Suppressor macrophage treated with lipopolysaccharide for 1 hour (primary cell): ENCODE results near the gene CYP4X1.
A peak's percentile ranks its signal among the peaks of the same experiment; 100 is the strongest.
"Not testable (repeated sequence)": the region's sequence is repeated elsewhere in the genome, so short reads cannot be mapped to it uniquely, and the experiment has no call there.

ENCODE experiments used
- DNase-seq, 3 donors: peaks; one replicate each; pipeline ENCODE4 v3.0.0-alpha.2; 2020 to 2022

The CYP4X1 gene

DNA sequence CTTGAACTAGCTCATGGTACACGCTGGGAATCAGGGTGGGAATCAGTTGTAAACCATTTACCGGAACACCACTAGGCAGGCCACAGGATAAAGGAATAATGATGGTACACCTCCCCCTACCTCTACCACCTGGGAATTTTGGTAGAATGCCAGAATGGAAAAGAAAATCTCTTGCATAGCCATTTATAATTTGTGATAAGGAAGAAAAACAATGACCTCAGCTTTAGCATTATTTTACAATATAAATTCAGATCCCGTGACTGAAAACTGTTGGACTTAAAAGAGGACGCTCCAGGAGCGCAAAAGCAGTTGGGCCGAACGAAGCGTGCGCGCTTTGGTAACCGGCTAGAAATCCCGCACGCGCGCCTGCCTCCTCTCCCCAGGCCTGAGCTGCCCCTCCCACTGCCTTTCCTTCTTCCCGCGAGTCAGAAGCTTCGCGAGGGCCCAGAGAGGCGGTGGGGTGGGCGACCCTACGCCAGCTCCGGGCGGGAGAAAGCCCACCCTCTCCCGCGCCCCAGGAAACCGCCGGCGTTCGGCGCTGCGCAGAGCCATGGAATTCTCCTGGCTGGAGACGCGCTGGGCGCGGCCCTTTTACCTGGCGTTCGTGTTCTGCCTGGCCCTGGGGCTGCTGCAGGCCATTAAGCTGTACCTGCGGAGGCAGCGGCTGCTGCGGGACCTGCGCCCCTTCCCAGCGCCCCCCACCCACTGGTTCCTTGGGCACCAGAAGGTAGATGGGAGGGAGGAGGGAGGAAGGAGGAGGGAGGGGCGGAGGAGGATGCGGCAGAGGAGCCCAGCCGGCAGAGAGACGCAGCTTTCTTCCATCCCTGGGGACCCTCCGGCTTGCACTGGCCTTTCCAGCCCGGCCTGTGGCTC is at the start of gene CYP4X1:
Gene CYP4X1 (plus strand): TSS at position 402 of the 873 bp plus-strand sequence. CDS start 149 bp downstream, at position 551.
- DNase-seq, result no peak

DNA sequence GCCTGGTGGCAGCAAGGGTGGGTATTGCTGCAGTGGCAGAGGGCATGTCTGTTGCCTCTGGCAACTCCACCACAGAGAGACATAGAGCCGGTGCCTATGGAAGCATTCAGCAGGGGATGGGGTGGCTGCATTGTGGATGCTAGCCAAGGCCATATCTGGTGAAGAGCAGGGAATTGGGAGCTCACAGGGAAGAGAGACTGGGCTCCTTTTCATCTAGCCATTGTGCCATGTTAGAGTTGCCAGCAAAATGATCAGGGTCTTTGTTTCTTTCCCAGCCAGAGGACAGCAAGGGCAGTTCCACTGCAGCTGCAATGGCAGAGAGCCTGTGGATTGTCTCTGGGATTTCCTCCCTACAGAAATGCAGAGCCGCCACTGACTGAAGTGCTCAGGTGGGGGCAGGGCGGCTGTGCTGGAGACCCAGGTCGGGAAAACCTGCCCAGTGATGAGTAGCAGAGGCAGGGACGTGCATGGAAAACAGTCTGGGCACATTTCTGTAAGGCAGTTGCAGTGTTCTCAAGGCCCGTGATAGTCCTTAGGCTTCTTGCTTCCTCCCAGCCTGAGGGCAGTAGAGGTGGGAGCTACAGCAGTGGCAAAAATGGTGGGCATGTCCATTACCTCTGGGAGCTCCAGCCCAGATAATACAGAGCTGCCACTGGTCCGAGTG is 40.2 kb upstream of the CYP4X1 start:
- no peak for DNase-seq

GRCh38 chr1:46983830-46984586 is 39.5 kb upstream of the CYP4X1 start:
- DNase-seq, result no peak

- not testable (repeated sequence) for DNase-seq
These were observed 32.9 kb upstream of the CYP4X1 start for GRCh38 chr1:46990541-46990940.

DNA sequence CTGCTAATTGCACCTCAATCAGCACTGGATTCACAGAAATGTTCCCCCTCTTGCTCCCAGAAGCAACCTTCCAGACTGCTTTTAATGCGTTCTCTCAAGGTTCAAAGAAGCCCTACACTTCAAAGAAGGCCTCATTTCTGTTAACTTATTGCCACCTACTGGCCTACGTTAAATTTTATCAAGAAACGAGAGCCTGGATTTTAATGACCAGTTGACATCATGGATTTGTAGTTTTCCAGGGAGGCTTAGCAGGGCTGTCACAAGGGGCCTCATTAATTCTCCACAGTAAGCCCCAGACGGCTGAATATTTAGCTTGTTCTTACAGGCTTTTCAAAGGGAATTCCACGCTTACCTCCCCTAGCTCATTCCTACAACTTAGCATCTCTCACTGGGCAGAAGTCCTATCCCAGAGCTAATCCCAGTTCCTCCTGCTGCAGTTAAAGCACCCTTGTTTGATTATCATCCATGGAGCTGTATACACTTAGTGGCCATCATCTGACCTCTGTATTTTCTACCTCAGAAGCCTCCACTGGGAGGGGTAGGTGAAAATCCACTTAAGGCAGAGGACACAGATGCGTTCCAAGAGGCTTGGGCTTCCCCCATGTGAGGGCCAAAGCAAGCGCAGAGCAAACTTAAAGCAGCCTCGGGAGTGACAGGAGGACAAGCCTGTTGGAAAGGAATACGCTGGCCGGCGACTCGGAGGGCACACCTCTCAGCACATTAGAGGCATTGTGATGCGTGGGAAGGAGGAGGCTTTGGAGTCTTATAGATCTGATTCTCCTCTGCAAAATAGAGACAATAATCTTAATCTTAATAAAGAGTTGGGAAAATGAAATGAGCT is 32.2 kb upstream of the CYP4X1 start:
- DNase-seq, result no peak

DNA sequence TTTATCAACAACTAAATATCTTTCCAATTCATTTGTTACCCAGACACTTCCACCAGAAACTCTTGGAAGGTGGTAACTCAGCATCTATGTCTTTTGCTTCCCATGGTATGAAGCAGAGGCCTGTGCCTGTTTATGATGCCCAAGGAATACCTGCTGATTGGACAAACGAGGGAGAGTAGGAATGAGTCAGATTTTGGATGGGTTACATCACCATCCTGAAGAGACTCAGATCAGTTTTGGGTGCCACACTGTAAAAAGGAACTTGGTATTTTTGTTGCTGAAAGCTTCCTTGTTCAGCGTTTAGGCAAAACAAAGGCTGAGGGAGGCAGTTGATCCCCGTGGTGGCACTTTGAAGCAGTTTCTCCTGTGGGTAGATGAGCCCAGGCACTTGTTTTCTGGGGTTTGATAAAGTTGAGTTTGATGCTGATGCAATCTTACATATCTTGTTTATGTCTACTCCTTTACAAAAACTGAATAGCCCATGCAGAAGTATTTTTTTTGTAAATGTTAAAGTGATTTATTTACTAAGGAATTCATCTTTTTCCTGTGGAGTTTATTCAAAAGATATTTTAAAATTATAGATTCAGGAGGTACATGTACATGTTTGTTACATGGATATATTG is 26.7 kb upstream of the CYP4X1 start:
- DNase-seq, result peak; percentile 25 to 29 (median 28)

DNA sequence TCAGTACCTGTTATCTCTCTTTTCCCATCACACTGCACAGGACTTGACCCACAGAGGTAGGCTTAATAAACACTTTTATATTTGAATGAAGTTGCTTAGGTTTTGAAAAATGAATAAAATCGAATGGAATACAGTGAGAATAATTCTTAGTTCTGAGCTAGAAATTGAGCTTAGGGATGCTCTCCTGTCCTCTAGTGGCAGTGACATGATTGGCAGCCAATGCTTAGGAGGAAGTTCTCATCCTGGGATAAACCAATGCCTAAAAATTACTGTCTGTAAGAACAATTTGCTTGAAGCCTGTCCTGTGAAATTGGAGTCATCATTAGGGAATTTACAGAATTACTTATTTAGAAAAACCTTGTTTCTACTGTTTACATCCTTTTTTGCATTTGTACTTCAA is 21.3 kb upstream of the CYP4X1 start:
- DNase-seq, result peak in 2 of 3 donors; percentile 11 to 16

DNA sequence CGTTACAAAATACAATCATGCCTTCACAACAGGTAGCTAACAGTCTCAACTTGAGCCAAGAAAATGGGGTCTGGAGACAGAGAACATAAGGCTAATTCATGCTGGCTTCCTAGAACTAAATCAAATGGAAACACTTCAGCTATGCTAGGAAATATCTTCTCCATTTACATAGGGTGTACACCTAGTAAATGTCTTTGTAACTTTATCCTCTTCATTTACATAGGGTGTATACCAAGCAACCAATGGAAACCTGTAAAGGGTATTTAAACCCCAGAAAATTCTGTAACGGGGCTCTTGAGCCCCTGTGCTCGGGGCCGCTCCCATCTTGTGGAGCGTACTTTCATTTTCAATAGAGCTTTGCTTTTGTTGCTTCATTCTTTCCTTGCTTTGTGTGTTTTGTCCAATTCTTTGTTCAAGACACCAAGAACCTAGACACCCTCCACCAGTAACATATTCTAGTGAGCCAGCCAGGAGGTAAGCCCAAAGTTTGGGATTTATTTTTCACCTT is 19.5 kb upstream of the CYP4X1 start:
- no peak for DNase-seq

DNA sequence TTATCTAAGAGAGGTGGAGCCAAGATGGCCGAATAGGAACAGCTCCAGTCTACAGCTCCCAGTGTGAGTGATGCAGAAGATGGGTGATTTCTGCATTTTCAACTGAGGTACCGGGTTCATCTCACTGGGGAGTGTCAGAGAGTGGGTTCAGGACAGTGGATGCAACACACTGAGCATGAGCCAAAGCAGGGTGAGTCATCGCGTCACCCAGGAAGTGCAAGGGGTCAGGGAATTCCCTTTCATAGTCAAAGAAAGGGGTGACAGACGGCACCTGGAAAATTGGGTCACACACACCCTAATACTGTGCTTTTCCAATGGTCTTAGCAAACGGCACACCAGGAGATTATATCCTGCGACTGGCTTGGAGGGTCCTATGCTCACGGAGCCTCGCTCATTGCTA is 17.0 kb upstream of the CYP4X1 start:
- DNase-seq, result peak in 2 of 3 donors; percentile 24 to 25

DNA sequence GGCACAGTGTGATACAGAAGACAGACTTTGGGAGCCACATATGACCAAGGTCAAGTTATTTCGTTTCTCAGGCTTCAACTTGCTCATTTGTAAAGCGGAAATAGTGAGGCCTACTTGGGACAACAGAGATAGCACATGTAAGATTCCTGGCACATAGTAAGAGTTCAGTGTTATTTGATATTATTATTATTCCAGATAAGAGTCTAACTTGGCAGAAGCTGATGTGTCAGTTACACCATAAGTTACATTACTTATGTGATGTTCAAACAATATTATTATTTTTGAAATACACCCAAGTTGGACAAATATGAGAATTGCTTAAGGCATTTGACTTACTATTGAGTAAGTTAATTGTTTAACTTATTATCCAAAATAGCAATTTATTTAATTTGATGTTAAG is 10.2 kb upstream of the CYP4X1 start:
- no peak for DNase-seq

DNA sequence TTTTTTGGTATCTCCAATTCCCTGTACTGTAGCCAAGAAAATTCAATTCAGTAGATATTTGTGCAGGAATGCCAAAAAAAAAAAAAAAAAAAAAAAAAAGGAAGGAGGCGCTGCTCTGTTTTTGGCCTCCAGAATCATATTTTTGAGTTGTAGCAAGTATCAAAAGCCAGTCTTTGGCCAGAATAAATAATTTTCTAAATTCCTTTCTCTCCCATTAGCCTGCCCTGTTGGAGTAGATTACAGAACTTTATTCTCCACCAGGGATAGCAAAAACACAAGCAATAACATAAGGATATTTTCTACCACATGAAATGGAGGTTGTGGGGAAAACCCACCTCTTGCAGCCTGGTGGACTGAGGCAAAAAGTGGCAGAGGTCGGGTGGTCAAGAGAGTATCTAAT is 2.4 kb upstream of the CYP4X1 start:
- DNase-seq, result no peak

- DNase-seq, result peak in 2 of 3 donors; percentile 2 to 15
These were observed 802 bp downstream of the CYP4X1 start for GRCh38 chr1:47024141-47024801.

DNA sequence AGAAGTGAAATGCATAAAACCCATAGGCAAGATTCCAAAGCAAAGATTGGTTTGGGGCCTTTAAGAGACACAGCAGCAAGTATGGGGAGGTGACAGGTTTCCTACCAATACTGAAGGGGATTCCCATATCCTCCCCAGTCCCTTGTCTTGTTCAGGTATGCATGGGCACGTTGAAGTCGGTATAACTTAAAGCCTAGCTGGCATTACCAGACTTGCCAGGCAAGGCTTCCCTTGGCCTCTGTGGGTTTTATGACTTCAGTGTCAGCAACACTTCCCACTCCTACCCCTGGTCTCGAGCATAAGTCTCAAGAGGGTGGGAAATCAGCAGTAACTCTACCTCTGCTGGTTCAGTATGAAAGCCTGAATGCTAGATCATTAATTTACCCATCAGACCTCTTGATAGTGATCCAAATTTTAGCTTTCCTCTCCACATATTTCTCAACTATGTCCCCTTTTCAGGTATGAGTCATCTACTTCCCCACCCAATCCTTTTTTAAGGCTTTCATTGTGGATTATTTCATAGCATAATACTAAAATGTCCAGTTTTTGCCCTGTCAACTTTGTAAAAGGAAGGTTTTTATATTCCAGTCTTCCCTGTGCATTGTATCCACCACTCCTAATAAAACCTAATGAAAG is 6.8 kb downstream of the CYP4X1 start:
- DNase-seq, result peak in 1 of 3 donors; percentile 0

DNA sequence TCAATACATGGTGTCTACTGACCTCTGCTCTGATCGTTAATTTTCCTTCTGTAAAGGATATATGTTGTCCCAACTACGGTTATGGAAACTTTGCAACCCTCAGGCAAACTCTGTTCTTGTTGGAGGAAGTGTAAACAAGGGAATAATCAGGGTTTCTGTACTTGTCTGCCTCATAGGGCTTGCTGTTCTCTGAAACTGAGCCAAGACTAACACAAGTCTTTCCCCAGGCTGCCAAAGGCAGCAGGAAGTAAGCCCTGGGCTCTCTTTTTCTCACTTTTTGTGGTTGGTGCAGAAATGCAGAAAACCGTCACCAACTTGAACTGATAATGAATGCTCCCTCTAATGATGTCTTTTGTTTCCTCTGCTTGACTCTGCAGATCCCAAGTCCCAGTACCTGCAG is 7.6 kb downstream of the CYP4X1 start:
- peak in 1 of 3 donors; percentile 1 for DNase-seq

- no peak for DNase-seq
These were observed 8.1 kb downstream of the CYP4X1 start for GRCh38 chr1:47031585-47031984.

- no peak for DNase-seq
These were observed 13.3 kb downstream of the CYP4X1 start for GRCh38 chr1:47036764-47037163.

- no peak for DNase-seq
These were observed 35.9 kb downstream of the CYP4X1 start for GRCh38 chr1:47059376-47059775.

GRCh38 chr1:47067097-47067594 is 43.7 kb downstream of the CYP4X1 start, which contains the start of gene CYP4Z1:
Gene CYP4Z1, plus strand, starts transcription at chr1:47067231. Its CDS starts 260 bp downstream, at chr1:47067491.
- DNase-seq, result no peak

- not testable (repeated sequence) for DNase-seq
These were observed 45.6 kb downstream of the CYP4X1 start for GRCh38 chr1:47069080-47069479.

GRCh38 chr1:47069509-47069908 is 46.0 kb downstream of the CYP4X1 start:
- not testable (repeated sequence) for DNase-seq
